ENCODE data around the gene CCDC47. TPM values are rescaled to one million over a fixed set of nuclear protein-coding genes. Genes with fewer than 3 reads are reported as not detected.

Gene CCDC47
- polyA plus RNA-seq, 3 donors: 15.2 to 56.4 (median 43.0) TPM

- under 1% methylated on average over 28 of the region's 67 CpGs for WGBS (ENCODE audit: insufficient coverage)
- H3K79me2 ChIP-seq (ENCODE audit: insufficient read depth, low read length): peaks cover 91% of the 10 kb centered on the region
- no peaks in the 10 kb centered on the region for H3K27me3 ChIP-seq (ENCODE audit: control insufficient read depth in 2 of 2, insufficient read depth in 2 of 2, low read length in 2 of 2)
- H2AFZ ChIP-seq (ENCODE audit: insufficient read depth, low read depth, low read length, poor library complexity, severe bottlenecking): peak within 1 kb of the TSS; percentile 92
- peak in 1 of 3 donors; percentile 44 for DNase-seq
- H3K4me3 ChIP-seq (replicated peaks in 1 of 3; ENCODE audit: low read depth in 2 of 3, low read length in 3 of 3): peak within 1 kb of the TSS; percentile 93 to 96 (median 94)
- H3K27me3 Mint-ChIP-seq (ENCODE audit: low read depth in 3 of 3): peaks cover 0 to 1% (median 0%) of the 10 kb centered on the region in 3 donors
- TF ChIP-seq CTCF (IDR thresholded peaks at IDR 0.05): no peak
- H4K20me1 ChIP-seq (ENCODE audit: insufficient read depth, low read length): peaks cover 67% of the 10 kb centered on the region
- peaks cover 11 to 29% of the 10 kb centered on the region in 2 donors for H3K36me3 ChIP-seq (replicated peaks in 1 of 2; ENCODE audit: control insufficient read depth in 1 of 2, insufficient read depth in 2 of 2, low read length in 2 of 2)
- H3K27ac Mint-ChIP-seq: peak within 1 kb of the TSS; percentile 99 to 100 (median 99)
- H3K9me3 ChIP-seq (replicated peaks in 1 of 2; ENCODE audit: control insufficient read depth in 1 of 2, insufficient read depth in 1 of 2, low read length in 2 of 2): no peaks in the 10 kb centered on the region
- intact Hi-C loops (cut with micrococcal nuclease): loop anchor here (5.0 to 10.0 kb wide), 3 partner anchors 68 to 150 kb away; partner anchors contain the start of genes MAP3K3 (in 1 of the 2) and SMARCD2 (in 1 of the 2)
- no peaks in the 10 kb centered on the region for H3K9me3 Mint-ChIP-seq
- peaks cover 39 to 54% of the 10 kb centered on the region in 2 donors for H3K4me1 ChIP-seq (ENCODE audit: control insufficient read depth in 1 of 2, insufficient read depth in 2 of 2, low read length in 2 of 2)
- peak within 1 kb of the TSS; percentile 93 to 94 for H3K27ac ChIP-seq (ENCODE audit: low read depth in 1 of 2, low read length in 2 of 2)
- peak within 1 kb of the TSS; percentile 93 for H3K9ac ChIP-seq (ENCODE audit: insufficient read depth, low read length, poor library complexity, severe bottlenecking)
- peaks cover 9 to 28% of the 10 kb centered on the region in 2 donors for H3K36me3 Mint-ChIP-seq
- peak within 1 kb of the TSS; percentile 92 to 96 for H3K4me3 Mint-ChIP-seq
- H3K4me2 ChIP-seq (replicated peaks; ENCODE audit: extremely low read depth, low read length, poor library complexity, severe bottlenecking): peak within 1 kb of the TSS; percentile 98
- H3K4me1 Mint-ChIP-seq: peaks cover 59% of the 10 kb centered on the region
Measured at GRCh38 chr17:63774141-63774968, 958 bp upstream of the CCDC47 start, which contains the start of gene DDX42. Gene DDX42 (plus strand): TSS chr17:63774170. CDS start chr17:63787050, 12,880 bp downstream.

GRCh38 chr17:63772801-63773271 is 561 bp downstream of the CCDC47 start:
- Histone ChIP-seq H3K79me2 (ENCODE audit: insufficient read depth, low read length) (peaks cover 91% of the 10 kb centered on the region), H3K36me3 (replicated peaks in 1 of 2; ENCODE audit: control insufficient read depth in 1 of 2, insufficient read depth in 2 of 2, low read length in 2 of 2) (peaks cover 8 to 20% of the 10 kb centered on the region in 2 donors), H2AFZ (ENCODE audit: insufficient read depth, low read depth, low read length, poor library complexity, severe bottlenecking) (peak overlapping the region; percentile 92), H3K27ac (ENCODE audit: low read depth in 1 of 2, low read length in 2 of 2) (peak overlapping the region; percentile 93 to 94), H3K27me3 (ENCODE audit: control insufficient read depth in 2 of 2, insufficient read depth in 2 of 2, low read length in 2 of 2) (no peaks in the 10 kb centered on the region), H3K9ac (ENCODE audit: insufficient read depth, low read length, poor library complexity, severe bottlenecking) (peak overlapping the region; percentile 93), H3K4me2 (replicated peaks; ENCODE audit: extremely low read depth, low read length, poor library complexity, severe bottlenecking) (peak overlapping the region; percentile 98), H3K4me3 (replicated peaks in 1 of 3; ENCODE audit: low read depth in 2 of 3, low read length in 3 of 3) (peak overlapping the region; percentile 93 to 96 (median 94)), H4K20me1 (ENCODE audit: insufficient read depth, low read length) (peaks cover 67% of the 10 kb centered on the region), H3K9me3 (replicated peaks in 1 of 2; ENCODE audit: control insufficient read depth in 1 of 2, insufficient read depth in 1 of 2, low read length in 2 of 2) (no peaks in the 10 kb centered on the region), H3K4me1 (ENCODE audit: control insufficient read depth in 1 of 2, insufficient read depth in 2 of 2, low read length in 2 of 2) (peaks cover 39 to 54% of the 10 kb centered on the region in 2 donors)
- WGBS (ENCODE audit: insufficient coverage): 3% methylated on average over 4 of the region's 7 CpGs
- peak overlapping the region; percentile 92 to 96 for H3K4me3 Mint-ChIP-seq
- no peak for TF ChIP-seq CTCF (IDR thresholded peaks at IDR 0.05)
- no peaks in the 10 kb centered on the region for H3K9me3 Mint-ChIP-seq
- peaks cover 0 to 1% (median 0%) of the 10 kb centered on the region in 3 donors for H3K27me3 Mint-ChIP-seq (ENCODE audit: low read depth in 3 of 3)
- intact Hi-C loops (cut with micrococcal nuclease): loop anchor here (1.0 to 10.0 kb wide), 4 partner anchors 31 to 148 kb away; partner anchors contain the start of genes MAP3K3 (in 1 of the 2) and SMARCD2 (in 1 of the 2)
- peaks cover 6 to 26% of the 10 kb centered on the region in 2 donors for H3K36me3 Mint-ChIP-seq
- DNase-seq: peak in 2 of 3 donors; percentile 37 to 57
- H3K4me1 Mint-ChIP-seq: peaks cover 58% of the 10 kb centered on the region
- peak overlapping the region; percentile 99 to 100 (median 99) for H3K27ac Mint-ChIP-seq
